MM.1S (cell line): Measurements from ENCODE around the gene CACNG3.

ENCODE experiments used
- DNase-seq: peaks from one replicate; pipeline ENCODE4 v3.0.0-alpha.2; 2015
- H2AFZ ChIP-seq: fragments of 300-600 bp; sonication (generic); 2 replicates; pipeline ENCODE4 v1.6.0; 2016; ENCODE audit warnings: antibody characterized with exemption, low read length
- H3F3A ChIP-seq: fragments of 300-600 bp; sonication (generic); 2 replicates; pipeline ENCODE4 v1.6.1; 2016; ENCODE audit warnings: mild to moderate bottlenecking, antibody characterized with exemption, low read length, moderate library complexity, mixed read lengths; ENCODE audit not compliant: insufficient read depth
- H3K27ac ChIP-seq: fragments of 300-600 bp; sonication (generic); 2 replicates; pipeline ENCODE4 v1.5.1; 2016; ENCODE audit warnings: mild to moderate bottlenecking, low read length
- H3K27me3 ChIP-seq: fragments of 300-600 bp; sonication (generic); replicated peaks from 2 replicates; pipeline ENCODE4 v1.6.0; 2016; ENCODE audit warnings: low read length; ENCODE audit not compliant: insufficient read depth
- H3K36me3 ChIP-seq: fragments of 300-600 bp; sonication (generic); replicated peaks from 2 replicates; pipeline ENCODE4 v1.6.1; 2016; ENCODE audit warnings: mild to moderate bottlenecking, low read length, mixed read lengths; ENCODE audit not compliant: insufficient read depth
- H3K4me1 ChIP-seq: fragments of 300-600 bp; sonication (generic); 2 replicates; pipeline ENCODE4 v1.6.1; 2016; ENCODE audit warnings: low read length, mixed read lengths
- H3K4me2 ChIP-seq: fragments of 300-600 bp; sonication (generic); 2 replicates; pipeline ENCODE4 v1.6.0; 2016; ENCODE audit warnings: low read depth, low read length
- H3K4me3 ChIP-seq: fragments of 300-600 bp; sonication (generic); 2 replicates; pipeline ENCODE4 v1.5.1; 2016; ENCODE audit warnings: low read length, mixed read lengths
- H3K79me2 ChIP-seq: fragments of 300-600 bp; sonication (generic); 2 replicates; pipeline ENCODE4 v1.6.1; 2016; ENCODE audit warnings: mixed run types, low read length, mixed read lengths
- H3K9ac ChIP-seq: fragments of 300-600 bp; sonication (generic); 2 replicates; pipeline ENCODE4 v1.6.1; 2016; ENCODE audit warnings: low read length, mixed read lengths
- H3K9me2 ChIP-seq: fragments of 300-600 bp; sonication (generic); replicated peaks from 2 replicates; pipeline ENCODE4 v1.6.1; 2016; ENCODE audit warnings: mild to moderate bottlenecking, low read length, mixed read lengths; ENCODE audit not compliant: insufficient read depth
- H3K9me3 ChIP-seq: fragments of 300-600 bp; sonication (generic); replicated peaks from 2 replicates; pipeline ENCODE4 v1.6.1; 2016; ENCODE audit warnings: mild to moderate bottlenecking, low read length, mixed read lengths; ENCODE audit not compliant: insufficient read depth
- H4K20me1 ChIP-seq: fragments of 300-600 bp; sonication (generic); 2 replicates; pipeline ENCODE4 v1.6.1; 2016; ENCODE audit warnings: mild to moderate bottlenecking, low read length, moderate library complexity, mixed read lengths; ENCODE audit not compliant: insufficient read depth
- CTCF ChIP-seq: fragments of 300-600 bp; sonication (generic); IDR thresholded peaks from 2 replicates; pipeline ENCODE4 v1.5.1; 2016; ENCODE audit warnings: antibody characterized with exemption, low read length, mixed read lengths
- EZH2 ChIP-seq: fragments of 300-600 bp; sonication (generic); optimal IDR thresholded peaks from 2 replicates; pipeline ENCODE3; 2017; ENCODE audit warnings: low read depth, mild to moderate bottlenecking, antibody characterized with exemption, low read length, mixed read lengths
- EZH2phosphoT487 ChIP-seq: fragments of 300-600 bp; sonication (generic); IDR thresholded peaks from 2 replicates; pipeline ENCODE4 v1.6.1; 2018; ENCODE audit warnings: antibody characterized with exemption, low read length

The CACNG3 gene

GRCh38 chr16:24291932-24292331 lies 35.8 kb downstream of the CACNG3 start:
- Histone ChIP-seq H3K9me3 (no peaks in the 10 kb centered on the region), H2AFZ (no peak overlapping the region)
- TF ChIP-seq EZH2phosphoT487 = no peak
- no peak for TF ChIP-seq CTCF

GRCh38 chr16:24294131-24294530 lies 38.0 kb downstream of the CACNG3 start:
- Histone ChIP-seq H3K9me3 (no peaks in the 10 kb centered on the region), H4K20me1 (no peaks in the 10 kb centered on the region), H3K36me3 (no peaks in the 10 kb centered on the region), H3K4me1 (peaks cover 28% of the 10 kb centered on the region), H2AFZ (no peak overlapping the region), H3F3A (peaks cover 20% of the 10 kb centered on the region), H3K27me3 (no peaks in the 10 kb centered on the region), H3K27ac (no peak overlapping the region), H3K4me2 (peak overlapping the region; percentile 31), H3K9ac (no peak overlapping the region), H3K4me3 (no peak overlapping the region), H3K79me2 (no peaks in the 10 kb centered on the region), H3K9me2 (no peaks in the 10 kb centered on the region)
- no peak for TF ChIP-seq EZH2
- no peak for TF ChIP-seq CTCF
- TF ChIP-seq EZH2phosphoT487 = no peak
- no peak for DNase-seq

More at GRCh38 chr16:24291932-24292331, 35.8 kb downstream of the CACNG3 start:
- no peaks in the 10 kb centered on the region for H4K20me1 ChIP-seq
- H3K4me3 ChIP-seq = no peak overlapping the region
- no peaks in the 10 kb centered on the region for H3K36me3 ChIP-seq
- H3K27ac ChIP-seq = no peak overlapping the region
- H3K27me3 ChIP-seq = no peaks in the 10 kb centered on the region
- H3K4me1 ChIP-seq = peaks cover 36% of the 10 kb centered on the region
- no peak overlapping the region for H3K4me2 ChIP-seq
- no peak overlapping the region for H3K9ac ChIP-seq
- peaks cover 27% of the 10 kb centered on the region for H3F3A ChIP-seq
- no peaks in the 10 kb centered on the region for H3K9me2 ChIP-seq
- H3K79me2 ChIP-seq = no peaks in the 10 kb centered on the region
- DNase-seq = no peak

- no peak overlapping the region for H2AFZ ChIP-seq
- no peak overlapping the region for H3K4me2 ChIP-seq
- H3F3A ChIP-seq = peaks cover 13% of the 10 kb centered on the region
- TF ChIP-seq EZH2phosphoT487 (no peak), CTCF (no peak), EZH2 (no peak)
- no peak overlapping the region for H3K9ac ChIP-seq
- no peak overlapping the region for H3K4me3 ChIP-seq
- no peaks in the 10 kb centered on the region for H3K36me3 ChIP-seq
- H3K79me2 ChIP-seq = no peaks in the 10 kb centered on the region
- H4K20me1 ChIP-seq = no peaks in the 10 kb centered on the region
- H3K27ac ChIP-seq = no peak overlapping the region
- no peak for DNase-seq
- no peaks in the 10 kb centered on the region for H3K27me3 ChIP-seq
- no peaks in the 10 kb centered on the region for H3K9me2 ChIP-seq
- no peaks in the 10 kb centered on the region for H3K9me3 ChIP-seq
- peaks cover 18% of the 10 kb centered on the region for H3K4me1 ChIP-seq
Observed at GRCh38 chr16:24297375-24297774, 41.2 kb downstream of the CACNG3 start.
